HG03575 (cell line): Measurements from ENCODE around the gene CNGA1.
"Not testable (repeated sequence)": the region's sequence is repeated elsewhere in the genome, so short reads cannot be mapped to it uniquely, and the experiment has no call there.

ENCODE experiments used
- ATAC-seq: cut with Tn5 transposase; IDR thresholded peaks from one replicate; pipeline ENCODE4 v1.9.1; 2021; ENCODE audit not compliant: unreplicated experiment, insufficient number of reproducible peaks, low FRiP score; ENCODE audit errors: extremely low read depth

The CNGA1 gene

DNA sequence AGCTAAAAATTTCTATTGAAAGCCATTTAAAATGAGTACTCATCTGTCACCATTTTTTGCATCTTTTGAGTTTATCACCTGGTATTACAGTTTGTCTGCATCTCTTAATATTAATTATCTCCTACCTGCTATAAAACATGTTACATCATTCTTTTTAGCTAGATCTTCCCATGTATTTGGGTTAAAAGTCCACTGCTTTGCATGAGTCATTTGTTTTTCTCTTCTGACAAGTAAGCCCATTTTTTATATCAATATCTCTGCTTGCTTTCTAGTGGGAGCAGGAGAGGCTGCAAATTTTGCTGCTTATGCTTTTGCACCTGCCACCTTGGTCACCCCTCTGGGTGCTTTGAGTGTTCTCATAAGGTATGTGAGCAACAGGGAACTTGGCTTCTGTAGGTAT is 16.2 kb upstream of the CNGA1 start:
- ATAC-seq = no peak

DNA sequence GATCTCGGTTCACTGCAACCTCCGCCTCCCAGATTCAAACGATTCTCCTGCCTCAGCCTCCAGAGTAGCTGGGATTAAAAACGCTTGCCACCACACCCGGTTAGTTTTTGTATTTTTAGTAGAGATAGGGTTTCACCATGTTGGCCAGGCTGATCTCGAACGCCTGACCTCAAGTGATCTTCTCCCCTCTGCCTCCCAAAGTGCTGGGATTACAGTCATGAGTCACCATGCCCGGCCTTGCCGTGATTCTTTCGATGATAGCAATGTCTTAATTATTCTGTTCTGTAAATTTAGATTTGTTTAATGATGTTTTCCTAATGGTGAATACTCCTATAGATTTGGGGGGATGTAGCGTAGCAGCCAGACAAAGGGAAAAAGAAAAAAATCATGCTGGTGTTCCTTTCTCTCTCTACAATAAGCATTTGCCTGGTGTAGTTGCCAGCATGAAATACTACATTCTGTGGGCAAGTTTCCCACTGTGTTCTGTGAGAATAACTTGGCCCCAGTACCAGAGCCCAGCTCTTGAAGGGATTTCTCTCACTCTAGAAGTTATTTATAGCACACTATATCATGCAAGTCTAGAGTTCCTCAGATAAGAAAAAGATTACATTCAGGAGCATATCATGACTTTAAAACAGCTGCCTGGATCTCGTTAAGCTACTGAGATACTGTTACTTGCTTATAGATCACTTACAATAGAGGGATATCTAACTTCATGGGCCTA is 15.5 kb upstream of the CNGA1 start:
- no peak for ATAC-seq

DNA sequence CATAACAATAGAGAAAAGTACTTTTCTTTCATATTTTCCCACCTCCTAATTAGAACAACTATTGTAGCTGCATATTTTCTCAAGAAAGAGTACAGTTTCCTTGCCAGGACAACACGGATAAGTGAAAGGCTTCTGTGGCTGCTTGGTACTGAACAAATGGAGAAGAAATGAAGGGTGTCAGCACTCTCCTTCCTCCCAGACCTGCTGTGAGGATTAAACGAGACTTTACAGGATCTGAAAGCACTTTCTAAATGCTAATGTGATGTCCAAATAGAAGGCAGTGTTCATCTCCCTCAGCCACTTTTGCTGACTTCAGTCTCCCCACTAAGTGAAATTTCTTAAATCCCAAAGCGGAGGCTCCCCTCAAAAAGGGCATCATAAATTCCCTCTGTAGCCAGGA is 14.0 kb upstream of the CNGA1 start:
- ATAC-seq = no peak

DNA sequence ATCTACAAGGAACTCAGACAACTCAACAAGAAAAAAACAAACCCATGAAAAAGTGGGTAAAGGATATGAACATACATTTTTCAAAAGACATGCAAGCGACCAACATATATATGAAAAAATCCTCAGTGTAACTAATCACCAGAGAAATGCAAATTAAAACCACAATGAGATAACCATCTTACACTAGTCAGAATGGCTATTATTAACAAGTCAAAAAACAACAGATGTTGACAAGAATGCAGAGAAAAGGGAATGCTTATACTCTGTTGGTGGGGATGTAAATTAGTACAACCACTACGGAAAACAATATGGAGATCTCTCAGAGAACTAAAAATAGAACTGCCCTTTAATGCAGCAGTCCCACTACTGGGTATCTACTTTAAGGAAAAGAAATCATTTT is 12.2 kb upstream of the CNGA1 start:
- peak; percentile 49 for ATAC-seq

DNA sequence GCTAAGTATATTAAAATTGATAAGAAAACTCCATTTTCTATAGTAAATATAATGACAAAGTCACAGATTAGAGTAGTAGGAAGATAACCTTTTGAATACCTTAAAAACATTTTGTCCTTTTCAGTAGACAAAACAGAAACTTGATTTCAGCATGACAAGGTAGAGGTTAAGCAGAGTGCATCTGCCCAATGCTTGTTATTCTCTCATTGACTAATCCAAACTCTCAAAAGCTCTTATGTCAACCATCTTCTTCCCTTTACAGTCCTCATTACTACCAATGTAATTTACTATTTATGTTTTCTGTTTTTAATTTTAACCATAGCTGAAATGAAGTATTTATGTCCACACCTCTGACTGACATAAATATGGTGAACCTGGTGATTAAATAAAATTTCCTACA is 11.2 kb upstream of the CNGA1 start:
- ATAC-seq = peak; percentile 51

DNA sequence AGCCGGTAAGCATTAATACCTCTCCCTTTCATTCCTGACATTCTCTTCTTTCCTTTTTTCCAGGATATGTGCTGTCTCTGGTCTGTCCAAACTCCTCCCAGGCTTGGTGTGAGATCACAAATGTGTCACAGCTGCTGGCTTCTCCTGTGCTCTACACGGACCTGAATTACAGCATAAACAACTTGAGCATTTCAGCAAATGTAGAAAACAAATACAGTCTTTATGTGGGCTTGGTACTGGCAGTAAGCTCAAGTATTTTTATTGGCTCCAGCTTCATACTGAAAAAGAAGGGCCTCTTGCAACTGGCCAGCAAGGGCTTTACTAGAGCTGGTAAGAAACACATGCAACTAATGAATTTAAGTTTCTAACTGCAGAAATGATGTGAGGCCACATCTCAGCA is 8.5 kb upstream of the CNGA1 start:
- no peak for ATAC-seq

DNA sequence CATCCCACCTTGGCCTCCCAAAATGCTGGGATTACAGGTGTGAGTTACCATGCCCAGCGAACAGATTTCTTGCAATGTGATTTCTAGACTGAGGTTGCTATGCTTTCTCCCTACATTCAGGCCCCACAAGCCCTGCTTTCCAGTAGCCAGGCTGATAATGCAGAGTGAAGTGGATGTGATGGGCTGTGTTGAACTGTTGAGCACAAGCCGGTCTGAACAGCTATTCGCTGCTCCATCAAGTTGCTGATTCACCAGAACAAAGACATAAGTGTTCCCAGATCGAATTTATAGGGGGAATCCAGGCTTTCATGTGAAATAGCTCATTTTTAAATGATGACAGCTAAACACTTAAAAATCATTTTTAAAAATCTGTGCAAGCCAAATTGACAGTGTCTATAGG is 8.0 kb upstream of the CNGA1 start:
- ATAC-seq = no peak

DNA sequence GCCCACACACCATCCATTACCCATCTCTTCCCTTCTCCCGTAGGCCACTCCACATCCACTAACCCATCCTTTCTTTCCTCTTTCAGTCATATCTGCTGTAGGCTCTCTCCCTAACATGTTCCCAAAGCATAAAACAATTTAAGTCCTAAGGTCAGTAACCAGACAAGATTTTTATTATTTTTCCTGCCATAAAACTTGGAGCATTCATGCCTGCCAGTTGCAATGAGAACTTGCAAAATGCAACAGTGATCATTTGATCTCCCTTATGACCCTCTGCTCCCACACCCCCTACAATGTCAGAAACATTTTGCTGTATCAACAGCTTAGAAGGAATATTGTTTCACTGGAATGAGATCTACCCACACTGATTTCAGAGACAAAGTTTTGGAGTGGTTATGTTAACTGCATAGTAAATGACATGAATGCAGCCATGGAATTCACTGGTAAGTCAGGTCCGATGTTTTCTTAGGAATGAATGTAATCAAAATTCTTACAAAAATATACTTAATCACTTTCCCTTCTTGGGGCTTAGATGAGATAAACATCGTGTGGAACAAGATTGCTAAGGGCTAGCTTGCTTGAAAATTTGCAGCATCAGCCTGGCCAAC is 5.8 kb upstream of the CNGA1 start:
- ATAC-seq = no peak

DNA sequence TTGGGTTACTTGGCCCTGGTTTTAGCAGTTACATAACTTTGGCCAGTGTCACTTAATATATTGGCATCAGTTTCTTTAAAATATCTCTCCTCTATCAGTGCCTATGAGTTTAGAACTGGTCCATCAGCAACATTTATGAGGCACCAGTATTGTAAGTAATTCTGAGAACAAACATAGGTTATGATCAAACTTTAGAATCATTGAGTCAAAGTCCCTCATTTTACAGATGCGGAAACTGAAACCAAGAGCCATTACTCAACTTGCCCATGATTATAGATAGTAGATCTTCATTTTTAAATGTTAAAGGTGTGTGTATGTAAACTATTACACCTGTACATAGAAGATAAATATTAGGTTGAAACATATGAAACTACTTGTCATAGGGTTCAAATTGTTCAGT is 4.6 kb upstream of the CNGA1 start:
- no peak for ATAC-seq

DNA sequence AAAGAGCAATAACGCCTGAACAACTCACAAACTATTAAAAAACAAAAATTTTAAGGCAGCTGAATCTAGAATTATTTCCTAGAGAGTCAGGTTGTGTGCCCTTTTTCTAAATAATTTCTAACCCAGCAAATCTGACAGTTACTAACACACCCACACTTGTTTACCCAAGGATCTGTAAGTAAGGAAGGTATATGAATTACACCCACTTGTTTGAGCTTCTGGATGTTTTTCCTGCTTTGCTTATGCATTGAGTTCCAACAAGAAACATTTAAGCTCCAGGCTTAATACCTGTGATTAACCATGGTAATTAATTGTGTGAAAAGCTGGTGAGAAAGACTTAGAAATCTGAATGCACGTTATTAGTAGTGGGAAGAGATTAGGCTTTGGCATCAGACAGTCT is 1.6 kb upstream of the CNGA1 start:
- no peak for ATAC-seq

DNA sequence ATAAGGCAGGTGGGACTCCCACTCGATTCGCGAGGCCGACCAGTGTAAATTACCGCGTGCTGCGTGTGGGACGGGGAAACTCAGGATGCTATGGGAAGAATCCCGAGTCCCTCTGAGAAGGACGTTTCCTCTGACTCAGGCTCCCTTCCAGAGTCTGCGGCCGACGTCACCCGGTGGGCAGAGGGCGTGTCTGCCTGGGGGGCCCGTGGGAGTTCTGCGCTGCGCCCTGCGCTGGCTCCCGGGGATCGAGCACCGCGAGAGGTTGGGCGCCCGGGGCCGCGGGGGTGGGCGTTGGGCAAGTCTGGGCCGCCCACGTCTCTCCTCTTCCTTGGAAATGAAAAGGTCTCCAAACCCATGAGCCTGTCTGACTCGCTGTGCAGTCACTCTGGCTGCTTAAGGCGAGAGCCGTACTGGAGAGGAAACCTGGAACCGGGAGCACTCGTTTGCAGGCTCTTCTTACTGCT is 659 bp upstream of the CNGA1 start:
- ATAC-seq = no peak

DNA sequence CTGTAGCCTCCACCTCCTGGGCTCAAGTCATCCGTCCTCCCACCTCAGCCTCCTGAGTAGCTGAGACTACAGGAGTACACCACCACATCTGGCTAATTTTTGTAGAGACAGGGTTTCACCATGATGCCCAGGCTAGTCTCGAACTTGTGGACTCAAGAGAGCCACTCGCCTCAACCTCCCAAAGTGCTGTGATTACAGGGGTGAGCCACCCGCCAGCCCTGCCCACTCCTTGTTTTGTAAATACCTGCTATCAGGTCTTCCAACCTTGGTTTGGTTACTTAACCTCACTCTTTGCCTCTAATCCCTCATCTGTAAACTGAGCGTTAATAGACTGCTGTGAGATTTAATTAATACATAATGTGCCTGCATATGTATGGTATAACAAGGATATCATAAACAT is 803 bp downstream of the CNGA1 start:
- ATAC-seq = no peak

DNA sequence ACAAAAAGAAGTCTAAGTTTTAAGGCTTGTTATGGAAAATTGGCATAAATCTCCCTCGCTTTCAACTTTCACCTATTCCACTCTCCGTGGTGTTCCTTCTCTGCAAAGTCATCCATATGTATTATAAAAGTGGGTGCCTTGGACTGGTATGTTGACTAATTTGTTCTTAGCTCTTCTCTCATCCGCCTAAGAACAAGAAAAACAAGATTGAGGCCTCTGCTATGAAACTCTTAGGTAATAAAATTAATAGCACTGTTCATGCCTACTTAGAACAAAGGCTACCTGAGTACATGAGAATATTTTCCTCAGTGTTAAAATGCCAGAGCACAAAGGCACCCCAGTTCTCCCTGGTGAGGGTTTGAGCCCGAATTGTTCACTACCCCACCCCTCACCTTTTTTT is 1.3 kb downstream of the CNGA1 start:
- ATAC-seq = no peak

DNA sequence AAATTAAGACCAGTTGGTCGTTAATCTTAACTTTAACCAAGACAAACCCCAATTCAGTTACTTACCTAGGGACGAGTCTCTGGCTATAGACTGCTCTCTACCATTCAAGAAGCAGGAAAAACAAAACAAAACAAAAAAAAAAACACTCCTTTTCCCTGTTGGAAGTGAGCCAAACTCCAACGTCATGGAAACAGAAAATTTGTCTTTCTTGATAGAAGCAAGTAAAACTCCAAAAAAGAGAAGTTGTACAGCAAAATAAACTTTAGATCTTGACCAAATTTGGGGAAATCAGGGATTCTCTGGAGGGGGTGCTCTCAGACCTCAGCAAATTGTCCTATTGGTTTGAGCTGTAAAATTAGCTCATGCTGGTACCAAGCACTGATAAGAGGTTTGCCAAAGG is 3.7 kb downstream of the CNGA1 start:
- ATAC-seq = no peak

DNA sequence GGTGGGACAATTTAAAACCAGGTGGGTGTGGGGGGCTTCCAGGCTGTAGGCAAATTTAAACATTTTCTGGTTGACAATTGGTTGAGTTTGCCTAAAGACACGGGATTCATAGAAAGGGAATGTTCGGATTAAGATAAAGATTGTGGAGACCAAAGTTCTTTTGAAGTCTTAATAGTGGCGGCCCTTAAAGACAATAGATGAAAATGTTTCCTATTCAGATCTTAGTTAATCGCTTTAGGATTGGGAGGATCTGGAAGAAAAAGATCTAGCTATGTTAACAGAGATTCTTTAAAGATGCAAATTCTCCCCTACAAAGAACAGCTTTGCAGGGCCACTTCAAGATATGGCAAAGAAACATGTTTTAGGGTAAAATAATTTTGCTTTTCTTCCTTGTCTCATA is 4.8 kb downstream of the CNGA1 start:
- no peak for ATAC-seq

DNA sequence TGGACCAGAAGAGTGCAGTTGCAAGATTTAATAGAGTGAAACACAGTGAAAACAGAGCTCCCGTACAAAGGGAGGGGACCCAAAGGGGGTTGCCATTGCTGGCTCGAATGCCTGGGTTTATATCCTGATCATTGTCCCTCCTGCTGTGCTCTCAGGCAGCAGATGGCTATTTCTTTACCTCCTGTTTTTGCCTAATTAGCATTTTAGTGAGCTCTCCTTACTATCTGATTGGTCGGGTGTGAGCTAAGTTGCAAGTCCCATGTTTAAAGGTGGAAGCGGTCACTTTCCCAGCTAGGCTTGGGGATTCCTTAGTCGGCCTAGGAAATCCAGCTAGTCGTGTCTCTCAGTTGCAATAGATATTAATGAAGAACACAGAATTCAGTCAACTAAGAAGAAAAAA is 5.6 kb downstream of the CNGA1 start:
- ATAC-seq = not testable (repeated sequence)

DNA sequence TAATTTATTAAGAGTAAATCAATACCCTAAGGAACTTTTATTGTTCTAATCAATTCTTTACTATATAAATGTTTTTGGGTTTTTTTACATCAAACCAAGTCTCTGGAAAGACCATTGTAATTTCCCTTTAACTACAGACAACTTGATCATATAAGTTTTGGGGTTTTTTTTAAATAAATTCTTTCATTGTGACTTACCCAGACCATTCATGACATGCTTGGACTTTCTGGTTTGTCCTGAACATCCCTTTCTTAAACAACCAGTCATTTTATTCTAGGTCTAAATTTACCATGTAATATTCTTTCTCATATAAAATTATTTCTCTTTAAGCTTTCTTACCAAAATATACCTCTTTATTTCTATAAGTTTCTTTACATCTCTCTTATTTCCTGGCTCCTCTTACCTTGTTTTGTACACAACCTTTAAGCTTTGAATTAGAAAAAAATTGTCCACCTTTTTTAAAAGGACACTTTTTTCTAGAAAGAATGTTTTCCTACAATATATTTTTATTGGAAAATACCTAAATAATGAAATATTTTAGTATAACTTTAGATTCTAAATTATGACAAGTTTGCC is 8.4 kb downstream of the CNGA1 start:
- no peak for ATAC-seq

DNA sequence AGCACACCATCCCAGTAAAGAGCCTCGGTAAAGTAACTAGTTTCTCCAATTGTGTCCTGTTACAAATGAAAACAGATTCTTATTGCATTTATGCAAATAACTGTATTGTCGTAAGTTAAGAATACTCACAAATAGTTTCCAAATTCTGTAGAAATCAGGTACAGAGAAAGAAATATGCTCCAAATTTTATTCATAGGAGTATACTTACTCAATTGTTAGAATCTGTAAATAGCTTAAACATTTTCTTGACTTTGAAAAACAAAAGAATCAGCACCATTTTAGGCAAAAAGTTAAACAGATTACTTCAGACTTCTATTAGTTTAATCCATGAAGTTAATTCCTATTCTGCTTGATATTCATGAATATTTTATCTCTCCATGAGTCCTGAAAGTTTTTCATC is 10.7 kb downstream of the CNGA1 start:
- no peak for ATAC-seq

DNA sequence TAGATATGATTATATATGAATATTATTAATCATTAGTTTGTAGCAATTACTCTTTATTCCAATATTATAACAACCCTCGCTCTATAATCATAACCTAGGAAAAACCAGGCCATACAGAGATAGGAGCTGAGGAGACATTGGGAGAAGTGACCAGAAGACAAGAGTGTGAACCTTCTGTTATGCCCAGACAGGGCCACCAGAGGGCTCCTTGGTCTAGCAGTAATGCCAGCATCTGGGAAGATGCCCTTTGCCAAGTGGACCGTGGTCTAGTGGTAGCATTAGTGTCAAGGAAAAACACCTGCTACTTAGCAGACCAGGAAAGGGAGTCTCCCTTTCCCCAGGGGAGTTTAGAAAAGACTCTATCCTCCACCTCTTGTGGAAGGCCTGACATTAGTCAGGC is 12.9 kb downstream of the CNGA1 start:
- not testable (repeated sequence) for ATAC-seq

DNA sequence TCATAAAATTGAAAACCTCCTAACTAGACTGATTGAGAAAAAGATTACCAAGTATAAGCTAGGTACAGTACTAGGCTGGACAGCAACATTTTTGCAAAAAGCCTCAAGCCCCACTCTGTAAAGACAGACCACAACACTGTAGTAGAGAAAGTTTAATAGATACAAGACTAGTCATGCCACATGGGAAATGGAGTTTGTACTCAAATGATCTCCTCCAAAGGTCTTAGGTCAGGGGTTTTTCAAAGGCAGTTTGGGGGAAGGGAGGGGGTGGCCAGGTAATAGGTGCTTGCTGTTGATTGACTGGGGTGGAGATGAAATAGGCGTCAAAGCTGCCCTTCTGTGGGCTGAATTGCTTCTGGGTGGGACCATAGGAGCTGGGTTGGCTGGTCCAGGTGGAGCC is 14.2 kb downstream of the CNGA1 start:
- no peak for ATAC-seq

DNA sequence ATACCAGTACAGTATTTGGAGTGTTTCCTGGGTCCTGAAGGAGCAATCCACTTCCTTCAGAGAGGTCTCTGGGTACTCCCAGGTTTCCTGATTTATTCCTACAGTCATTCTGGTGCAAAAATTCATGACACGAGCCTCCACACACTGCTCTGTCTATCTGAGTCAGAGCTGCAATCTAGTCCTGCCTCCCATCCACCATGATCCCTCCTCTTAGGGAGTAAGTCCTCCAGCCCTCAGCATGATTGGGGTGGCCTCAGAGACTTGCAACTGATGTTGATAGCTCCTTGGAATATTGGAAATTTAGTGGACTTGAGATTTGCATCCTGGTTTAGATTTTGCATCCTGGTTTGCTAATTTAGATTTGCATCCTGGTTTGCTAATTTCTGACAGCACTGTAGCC is 20.5 kb downstream of the CNGA1 start:
- no peak for ATAC-seq
